Astrocyte (in vitro differentiated cells and primary cell): ENCODE measurements around the gene NLRC4.

Experiments
- CTCF ChIP-seq: IDR thresholded peaks from 2 replicates; pipeline ENCODE4 v1.5.1; 2011; ENCODE audit warnings: low read depth, mild to moderate bottlenecking, inconsistent platforms, low read length, moderate library complexity; ENCODE audit not compliant: insufficient read depth
- EZH2 ChIP-seq: IDR thresholded peaks from 2 replicates; pipeline ENCODE4 v1.6.1; 2012; ENCODE audit warnings: mild to moderate bottlenecking, low read length, inconsistent platforms; ENCODE audit not compliant: insufficient read depth

DNA sequence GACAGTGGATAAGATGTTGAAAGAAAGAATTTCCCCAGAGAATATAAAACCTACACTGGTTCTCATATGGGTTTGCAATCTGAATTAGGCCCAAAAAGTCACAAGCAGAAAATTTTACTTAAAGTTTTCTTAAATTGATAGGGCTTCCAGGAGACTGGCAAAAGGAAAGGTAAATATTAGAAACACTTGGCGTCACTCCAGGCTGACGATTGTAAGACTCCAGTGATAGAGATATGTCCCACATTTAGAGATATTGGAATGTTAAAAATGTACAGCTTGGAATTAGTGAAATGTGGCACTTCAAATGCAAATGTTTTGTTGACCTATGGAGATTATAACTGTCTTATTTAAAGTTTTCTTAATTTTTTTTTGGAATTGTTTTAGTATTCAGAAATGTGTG is 27.1 kb upstream of the NLRC4 start:
- TF ChIP-seq CTCF (no peak), EZH2 (no peak)
